Ectodermal cell (in vitro differentiated cells): ENCODE results near the gene STRN3.
"Not testable (repeated sequence)": the region's sequence is repeated elsewhere in the genome, so short reads cannot be mapped to it uniquely, and the experiment has no call there.

Experiments used
- H3K27ac ChIP-seq: 2 replicates; pipeline ENCODE4 v1.7.0; 2013; ENCODE audit warnings: mild to moderate bottlenecking, low read depth, low read length; ENCODE audit not compliant: insufficient read depth, poor library complexity, severe bottlenecking
- H3K27me3 ChIP-seq: 2 replicates; pipeline ENCODE4 v1.7.0; 2013; ENCODE audit warnings: mild to moderate bottlenecking, low read length; ENCODE audit not compliant: insufficient read depth, control insufficient read depth, poor library complexity, severe bottlenecking
- H3K36me3 ChIP-seq: one replicate; pipeline ENCODE4 v1.7.0; 2013; ENCODE audit warnings: low read length; ENCODE audit not compliant: control insufficient read depth, insufficient read depth
- H3K4me1 ChIP-seq: one replicate; pipeline ENCODE4 v1.7.0; 2013; ENCODE audit warnings: low read length; ENCODE audit not compliant: control insufficient read depth, insufficient read depth
- H3K4me3 ChIP-seq: 2 replicates; pipeline ENCODE4 v1.7.0; 2013; ENCODE audit warnings: low read depth, low read length, control low read depth; ENCODE audit not compliant: insufficient read depth
- H3K9me3 ChIP-seq: 2 replicates; pipeline ENCODE4 v1.7.0; 2013; ENCODE audit warnings: mild to moderate bottlenecking, low read length, moderate library complexity; ENCODE audit not compliant: control insufficient read depth
- WGBS, 2 experiments: methylation state at CpG; one replicate each; pipeline ENCODE4 v1.1.7; 2013; ENCODE audit warnings: missing lambda C conversion rate in 2 of 2; 5-methylcytosine and 5-hydroxymethylcytosine counted together

STRN3 gene

DNA sequence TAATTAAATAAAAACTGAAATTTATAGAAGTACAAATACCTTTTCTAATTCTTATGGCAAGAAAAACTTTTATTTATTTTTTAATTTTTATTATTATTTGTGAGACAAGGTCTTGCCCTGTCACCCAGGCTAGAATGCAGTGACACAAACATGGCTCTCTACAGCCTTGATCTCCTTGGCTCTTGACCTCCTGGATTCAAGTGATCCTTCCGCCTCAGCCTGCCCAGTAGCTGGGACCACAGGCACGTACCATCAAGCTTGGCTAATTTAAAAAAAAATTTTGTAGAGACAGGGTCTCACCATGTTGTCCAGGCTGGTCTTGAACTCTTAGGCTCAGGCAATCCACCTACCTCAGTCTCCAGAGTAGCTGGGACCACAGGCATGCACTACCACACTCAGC lies 104.4 kb downstream of the STRN3 start:
- H3K27ac ChIP-seq, result no peak overlapping the region
- H3K36me3 ChIP-seq, result peaks cover 4% of the 10 kb centered on the region
- H3K27me3 ChIP-seq, result no peaks in the 10 kb centered on the region
- no peaks in the 10 kb centered on the region for H3K9me3 ChIP-seq
- 89 to 90% methylated on average over 2 of the region's 2 CpGs for WGBS, 2 experiments
- no peaks in the 10 kb centered on the region for H3K4me1 ChIP-seq
- no peak overlapping the region for H3K4me3 ChIP-seq

DNA sequence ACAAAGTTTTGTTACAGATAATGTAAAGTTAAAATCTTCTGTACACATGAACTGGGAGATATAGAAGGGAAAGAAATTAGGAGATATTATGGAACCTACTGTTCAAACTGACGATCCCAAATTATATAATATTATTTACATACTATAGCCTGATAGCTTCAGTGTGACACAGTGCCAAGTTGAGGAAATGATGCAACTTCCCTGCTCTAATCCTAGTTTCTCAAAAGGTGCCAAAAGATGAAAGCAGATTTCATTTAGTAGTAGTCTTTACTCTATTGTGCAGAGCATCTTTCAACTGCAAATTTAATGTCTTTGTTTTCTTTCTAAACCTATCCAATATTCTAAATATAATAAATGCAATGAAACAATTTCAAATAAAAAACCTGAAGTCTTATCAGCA lies 104.9 kb downstream of the STRN3 start:
- WGBS, 2 experiments, result no CpG with 5 or more reads among the region's 1 CpG
- H3K4me1 ChIP-seq, result no peaks in the 10 kb centered on the region
- H3K36me3 ChIP-seq, result peaks cover 4% of the 10 kb centered on the region
- H3K27ac ChIP-seq, result no peak overlapping the region
- H3K27me3 ChIP-seq, result no peaks in the 10 kb centered on the region
- no peak overlapping the region for H3K4me3 ChIP-seq
- H3K9me3 ChIP-seq, result no peaks in the 10 kb centered on the region

DNA sequence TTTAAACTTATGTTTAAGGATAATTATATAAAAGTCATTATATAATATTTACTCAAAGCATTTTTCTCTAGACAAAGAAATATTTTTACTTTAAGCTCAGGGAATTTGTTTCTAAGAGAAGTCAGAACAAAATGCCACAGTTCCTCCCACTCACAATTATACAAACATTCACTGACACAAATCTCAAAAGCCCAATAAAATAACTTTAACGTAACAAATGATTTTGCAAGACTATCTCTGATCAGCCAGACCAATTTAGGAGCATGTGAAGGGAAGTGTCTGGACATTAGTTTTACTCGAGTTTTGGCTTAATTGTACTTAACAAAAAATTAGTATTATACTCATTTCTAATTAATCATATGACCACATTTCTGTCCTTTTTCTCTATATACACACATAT lies 110.6 kb downstream of the STRN3 start:
- no peaks in the 10 kb centered on the region for H3K27me3 ChIP-seq
- H3K9me3 ChIP-seq, result no peaks in the 10 kb centered on the region
- no peaks in the 10 kb centered on the region for H3K4me1 ChIP-seq
- WGBS, 2 experiments, result 100% methylated on average over 1 of the region's 2 CpGs
- H3K27ac ChIP-seq, result no peak overlapping the region
- H3K36me3 ChIP-seq, result peaks cover 10% of the 10 kb centered on the region
- H3K4me3 ChIP-seq, result no peak overlapping the region

DNA sequence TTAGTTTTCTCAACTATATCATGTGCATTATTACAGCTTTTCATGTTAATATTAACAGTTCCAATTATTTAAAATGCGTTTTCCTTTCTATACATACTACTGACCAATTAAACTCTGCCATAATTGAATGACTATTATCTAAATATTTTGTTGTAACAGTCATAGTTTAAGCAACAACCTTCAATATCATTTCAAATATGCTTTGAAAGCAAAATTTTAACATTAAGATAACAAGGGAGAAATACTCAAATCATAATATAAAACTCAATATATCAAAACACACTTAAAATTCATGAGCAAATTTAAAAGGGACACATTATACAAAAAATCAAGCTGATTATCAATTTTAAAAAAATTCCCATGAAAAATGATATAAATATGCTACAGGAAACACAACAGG lies 111.4 kb downstream of the STRN3 start:
- Histone ChIP-seq H3K36me3 (peaks cover 10% of the 10 kb centered on the region), H3K27me3 (no peaks in the 10 kb centered on the region), H3K4me1 (no peaks in the 10 kb centered on the region), H3K27ac (no peak overlapping the region), H3K4me3 (no peak overlapping the region), H3K9me3 (no peaks in the 10 kb centered on the region)
- 71 to 100% methylated on average over 1 of the region's 1 CpG for WGBS, 2 experiments

DNA sequence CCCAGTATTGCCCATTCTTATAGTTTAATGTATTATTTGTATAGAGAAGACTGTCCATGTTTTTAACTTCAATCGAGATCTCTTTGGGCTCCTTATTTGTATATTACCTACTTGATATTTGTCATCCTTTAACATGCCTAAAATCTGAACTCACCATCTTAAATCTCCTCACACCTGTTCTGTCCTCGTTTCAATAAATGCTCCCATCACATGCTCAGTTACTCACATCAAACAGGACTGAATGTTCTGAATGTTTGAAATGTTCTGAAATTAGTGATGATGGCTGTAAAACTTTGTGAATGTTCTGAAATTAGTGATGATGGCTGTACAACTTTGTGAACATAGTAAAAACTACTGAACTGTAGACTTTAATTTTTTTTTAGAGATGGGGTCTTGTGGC lies 117.4 kb downstream of the STRN3 start:
- Histone ChIP-seq H3K4me1 (no peaks in the 10 kb centered on the region), H3K27me3 (no peaks in the 10 kb centered on the region), H3K36me3 (peaks cover 32% of the 10 kb centered on the region), H3K4me3 (no peak overlapping the region), H3K9me3 (no peaks in the 10 kb centered on the region), H3K27ac (no peak overlapping the region)
- 95 to 100% methylated on average over 2 of the region's 2 CpGs for WGBS, 2 experiments

DNA sequence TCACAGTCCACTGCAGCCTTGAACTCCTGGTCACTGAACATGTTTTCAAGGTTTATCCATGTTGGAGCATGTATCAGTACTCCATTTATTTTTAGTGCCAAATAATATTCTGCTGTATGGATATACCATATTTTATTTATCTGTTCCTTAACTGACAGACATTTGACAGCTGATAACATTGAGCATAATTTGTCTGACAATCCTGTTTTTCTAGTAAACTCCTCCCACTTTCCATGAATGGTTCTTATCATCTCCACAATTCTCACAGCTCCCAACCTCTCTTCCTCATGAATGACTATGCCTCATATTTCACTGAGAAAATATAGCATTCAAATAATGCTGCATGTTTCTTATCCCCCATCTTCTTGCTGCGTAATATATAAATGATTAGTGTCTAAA lies 118.5 kb downstream of the STRN3 start:
- no peak overlapping the region for H3K4me3 ChIP-seq
- no peaks in the 10 kb centered on the region for H3K9me3 ChIP-seq
- peaks cover 32% of the 10 kb centered on the region for H3K36me3 ChIP-seq
- 100% methylated on average over 1 of the region's 1 CpG for WGBS, 2 experiments
- H3K27ac ChIP-seq, result no peak overlapping the region
- no peaks in the 10 kb centered on the region for H3K27me3 ChIP-seq
- no peaks in the 10 kb centered on the region for H3K4me1 ChIP-seq

DNA sequence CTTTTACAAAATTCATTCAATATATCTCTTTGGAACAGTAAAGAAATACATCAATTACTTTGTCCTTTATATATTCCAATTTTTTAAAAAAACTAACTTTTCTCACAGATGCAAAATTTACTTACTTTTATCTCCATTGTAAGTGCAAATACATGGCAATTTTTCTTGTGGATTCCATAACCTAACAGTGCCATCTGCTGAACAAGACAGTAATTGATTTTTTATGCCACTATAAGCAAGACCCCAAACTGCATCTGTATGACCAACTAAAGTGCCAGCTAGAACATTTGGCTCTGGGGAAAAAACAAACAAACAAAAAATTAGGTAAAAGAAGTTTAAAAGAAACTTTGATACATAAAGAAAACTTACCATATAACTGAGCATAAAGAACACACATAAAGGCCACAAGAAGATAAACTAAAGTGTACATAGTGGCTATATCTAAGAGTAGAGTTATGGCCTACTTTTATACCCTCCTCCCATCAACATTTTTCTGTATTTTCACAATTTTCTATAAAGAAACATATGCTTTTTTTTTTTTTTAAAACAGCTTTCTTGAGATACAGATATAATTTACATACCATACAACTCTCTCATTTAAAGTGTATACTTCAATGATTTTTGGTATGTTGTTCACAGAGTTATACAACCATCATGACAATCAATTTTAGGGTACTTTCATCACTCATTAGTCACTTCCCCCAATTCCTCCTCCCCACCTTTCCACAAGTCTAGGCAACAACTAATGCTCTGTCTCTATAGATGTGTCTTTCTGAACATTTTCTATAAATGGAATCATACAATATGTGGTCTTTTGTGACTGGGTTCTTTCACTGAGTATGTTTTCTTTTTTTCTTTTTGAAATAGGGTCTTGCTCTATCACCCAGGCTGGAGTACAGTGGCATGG lies 119.2 kb downstream of the STRN3 start:
- H3K4me1 ChIP-seq, result no peaks in the 10 kb centered on the region
- H3K27me3 ChIP-seq, result no peaks in the 10 kb centered on the region
- no peaks in the 10 kb centered on the region for H3K9me3 ChIP-seq
- peaks cover 32% of the 10 kb centered on the region for H3K36me3 ChIP-seq
- H3K4me3 ChIP-seq, result no peak overlapping the region
- H3K27ac ChIP-seq, result no peak overlapping the region

DNA sequence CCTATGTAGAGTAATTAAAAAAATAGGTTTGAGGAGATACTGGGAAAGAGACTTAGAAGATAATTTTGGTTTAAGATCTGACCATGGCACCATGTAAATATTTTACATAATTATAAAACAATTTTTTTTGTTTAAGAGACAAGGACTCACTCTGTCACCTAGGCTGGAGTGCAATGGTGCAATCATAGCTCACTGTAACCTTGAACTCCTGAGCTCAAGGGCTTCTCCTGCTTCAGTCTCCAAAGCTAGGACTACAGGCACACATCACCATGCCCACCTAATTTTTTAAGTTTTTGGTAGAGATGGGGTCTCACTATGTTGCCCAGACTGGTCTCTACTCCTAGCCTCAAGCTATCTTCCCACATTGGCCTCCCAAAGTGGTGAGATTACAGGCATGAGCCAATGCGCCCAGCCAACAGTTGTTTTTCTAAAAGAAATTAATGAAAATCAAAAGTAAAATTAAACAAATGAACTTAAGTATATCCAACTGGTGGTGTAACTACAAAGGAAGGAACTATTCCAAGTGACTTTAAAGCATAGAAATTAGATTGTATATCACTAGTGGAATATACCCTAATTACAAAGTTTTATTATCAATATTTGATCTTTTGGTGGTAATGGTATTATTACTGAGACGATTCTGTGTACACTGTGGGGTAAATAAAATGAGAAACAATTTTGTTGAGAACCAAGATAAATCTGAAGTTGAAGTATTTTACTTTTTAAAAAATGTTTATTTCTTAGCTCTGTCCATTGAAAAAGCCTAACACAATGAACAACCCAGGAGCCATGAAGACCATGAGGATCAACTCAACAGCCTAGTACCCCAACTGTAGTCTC lies 122.7 kb downstream of the STRN3 start:
- Histone ChIP-seq H3K27ac (no peak overlapping the region), H3K9me3 (no peaks in the 10 kb centered on the region), H3K36me3 (peaks cover 18% of the 10 kb centered on the region), H3K4me3 (no peak overlapping the region), H3K4me1 (no peaks in the 10 kb centered on the region), H3K27me3 (no peaks in the 10 kb centered on the region)
- 100% methylated on average over 2 of the region's 2 CpGs; no CpG with 5 or more reads in 1 of the 2 experiments for WGBS, 2 experiments

DNA sequence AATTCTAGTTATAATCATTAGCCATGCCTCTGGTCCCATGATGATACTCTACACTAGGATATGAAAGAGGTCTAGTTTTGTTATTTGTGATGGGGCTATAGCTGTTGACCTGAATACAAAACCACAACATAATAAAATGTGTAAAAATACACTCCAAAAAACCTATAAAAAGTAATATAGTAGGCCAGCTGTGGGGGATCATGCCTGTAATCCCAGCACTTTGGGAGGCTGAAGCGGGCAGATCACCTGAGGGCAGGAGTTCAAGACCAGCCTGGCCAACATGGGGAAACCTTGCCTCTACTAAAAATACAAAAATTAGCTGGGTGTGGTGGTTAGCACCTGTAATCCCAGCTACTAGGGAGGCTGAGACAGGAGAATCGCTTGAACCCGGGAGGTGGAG lies 129.1 kb downstream of the STRN3 start:
- H3K4me1 ChIP-seq, H3K27me3 ChIP-seq, H3K27ac ChIP-seq, H3K9me3 ChIP-seq, H3K4me3 ChIP-seq, H3K36me3 ChIP-seq: not testable (repeated sequence)
- WGBS, 2 experiments, result 60 to 63% methylated on average over 3 of the region's 3 CpGs

DNA sequence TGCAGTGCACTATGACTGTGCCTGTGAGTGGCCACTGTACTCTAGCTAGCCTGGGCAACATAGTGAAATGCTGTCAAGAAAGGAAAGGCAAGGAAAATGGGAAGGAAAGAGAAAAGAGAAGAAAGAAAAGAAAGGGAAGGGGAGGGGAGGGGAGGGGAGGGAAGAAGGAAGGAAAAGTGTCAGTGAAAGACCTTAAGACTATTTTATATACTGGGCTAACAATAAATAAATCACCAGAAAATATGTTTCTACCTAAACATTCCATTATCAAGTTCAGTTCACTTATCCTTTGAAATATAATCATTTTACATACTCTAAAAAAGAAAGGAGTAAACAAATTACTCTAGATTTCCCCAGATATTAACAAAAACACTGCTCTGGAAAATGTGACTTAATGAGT lies 129.7 kb downstream of the STRN3 start:
- Histone ChIP-seq H3K4me3 (no peak overlapping the region), H3K36me3 (peaks cover 9% of the 10 kb centered on the region), H3K27me3 (no peaks in the 10 kb centered on the region)

More for the DNA sequence above, 129.7 kb downstream of the STRN3 start:
- no peaks in the 10 kb centered on the region for H3K4me1 ChIP-seq
- no peaks in the 10 kb centered on the region for H3K9me3 ChIP-seq
- no peak overlapping the region for H3K27ac ChIP-seq
